Measurements from ENCODE around the gene RNASEL. TPM values are rescaled to one million over a fixed set of nuclear protein-coding genes. Genes with fewer than 3 reads are reported as not detected.

RNASEL gene
- total RNA-seq, 1 experiment from 2014 or later = 1.2 TPM

DNA sequence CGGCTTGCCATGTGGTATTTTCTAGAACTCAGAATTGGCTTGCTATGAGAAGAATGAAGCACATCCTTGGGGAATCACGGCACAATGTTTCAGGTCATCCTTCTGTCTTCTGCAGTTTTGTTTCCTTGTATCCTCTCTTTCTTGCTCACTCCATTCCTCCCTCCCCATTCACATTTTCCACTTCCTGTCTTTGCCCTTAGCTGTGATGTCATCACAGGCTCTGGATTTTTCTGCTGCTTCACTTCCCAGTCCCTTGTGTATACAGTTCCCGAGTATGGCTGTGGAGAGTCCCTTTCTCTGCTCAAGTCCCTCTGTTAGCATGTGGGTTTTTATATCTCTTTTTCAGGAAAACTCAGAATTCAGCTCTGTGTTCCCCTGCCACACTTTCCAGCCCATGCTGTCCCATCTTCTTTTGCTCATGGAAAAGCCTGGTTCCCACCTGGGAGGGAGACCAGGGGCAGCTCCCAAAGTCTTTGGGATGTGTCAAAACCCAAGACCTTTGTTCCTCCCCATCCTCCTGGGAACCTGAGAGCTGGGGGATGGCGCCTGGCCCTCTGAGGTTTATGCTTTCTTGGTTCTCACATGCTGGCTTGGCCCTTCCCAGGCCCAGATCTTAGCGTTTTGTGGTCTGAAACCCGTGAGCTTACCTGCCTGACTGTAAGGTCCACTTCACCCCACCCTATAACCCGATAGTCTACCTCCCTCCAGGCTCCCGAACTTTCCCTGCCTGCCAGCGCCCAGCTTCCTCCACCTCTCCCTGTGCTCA, 20.0 kb upstream of the RNASEL start:
- peaks cover 12% of the 10 kb centered on the region for H3K27me3 ChIP-seq (ENCODE audit: control insufficient read depth, insufficient read depth, low read length)
- H3K36me3 ChIP-seq (ENCODE audit: control insufficient read depth, insufficient read depth, low read length) = no peaks in the 10 kb centered on the region; the same call in 1 of the 2 replicates
- no peaks in the 10 kb centered on the region for H3K9me3 ChIP-seq (ENCODE audit: control insufficient read depth, insufficient read depth, low read depth, low read length)
- in situ Hi-C loops (cut with HindIII; ENCODE audit: low pct_unique_long_range_greater_than_20kb, low sequenced_read_pairs) = no loop called here
- intact Hi-C loops (cut with micrococcal nuclease; ENCODE audit: unreplicated experiment) = no loop called here
- ATAC-seq (no peak), DNase-seq (ENCODE audit: low read depth, low spot score) (no peak)
- H3K27ac ChIP-seq (ENCODE audit: low read length) = no peak overlapping the region
- no TSS peak for BruUV-seq (replicated peaks)
- H3K4me3 ChIP-seq (ENCODE audit: low read depth in 2 of 2, low read length in 2 of 2) = no peak overlapping the region
- H3K4me1 ChIP-seq (ENCODE audit: control insufficient read depth, insufficient read depth, low read length) = no peaks in the 10 kb centered on the region
- TF ChIP-seq TCF7L2 (IDR thresholded peaks at IDR 0.05; ENCODE audit: low read depth, low read length) = no peak
- TF ChIP-seq SIN3A (IDR thresholded peaks at IDR 0.05; ENCODE audit: borderline replicate concordance, insufficient read depth, low read depth, low read length) = no peak
- no peak for TF ChIP-seq POLR2AphosphoS5 (IDR thresholded peaks at IDR 0.05; ENCODE audit: low read depth, low read length)
- TF ChIP-seq, protein P1, sequence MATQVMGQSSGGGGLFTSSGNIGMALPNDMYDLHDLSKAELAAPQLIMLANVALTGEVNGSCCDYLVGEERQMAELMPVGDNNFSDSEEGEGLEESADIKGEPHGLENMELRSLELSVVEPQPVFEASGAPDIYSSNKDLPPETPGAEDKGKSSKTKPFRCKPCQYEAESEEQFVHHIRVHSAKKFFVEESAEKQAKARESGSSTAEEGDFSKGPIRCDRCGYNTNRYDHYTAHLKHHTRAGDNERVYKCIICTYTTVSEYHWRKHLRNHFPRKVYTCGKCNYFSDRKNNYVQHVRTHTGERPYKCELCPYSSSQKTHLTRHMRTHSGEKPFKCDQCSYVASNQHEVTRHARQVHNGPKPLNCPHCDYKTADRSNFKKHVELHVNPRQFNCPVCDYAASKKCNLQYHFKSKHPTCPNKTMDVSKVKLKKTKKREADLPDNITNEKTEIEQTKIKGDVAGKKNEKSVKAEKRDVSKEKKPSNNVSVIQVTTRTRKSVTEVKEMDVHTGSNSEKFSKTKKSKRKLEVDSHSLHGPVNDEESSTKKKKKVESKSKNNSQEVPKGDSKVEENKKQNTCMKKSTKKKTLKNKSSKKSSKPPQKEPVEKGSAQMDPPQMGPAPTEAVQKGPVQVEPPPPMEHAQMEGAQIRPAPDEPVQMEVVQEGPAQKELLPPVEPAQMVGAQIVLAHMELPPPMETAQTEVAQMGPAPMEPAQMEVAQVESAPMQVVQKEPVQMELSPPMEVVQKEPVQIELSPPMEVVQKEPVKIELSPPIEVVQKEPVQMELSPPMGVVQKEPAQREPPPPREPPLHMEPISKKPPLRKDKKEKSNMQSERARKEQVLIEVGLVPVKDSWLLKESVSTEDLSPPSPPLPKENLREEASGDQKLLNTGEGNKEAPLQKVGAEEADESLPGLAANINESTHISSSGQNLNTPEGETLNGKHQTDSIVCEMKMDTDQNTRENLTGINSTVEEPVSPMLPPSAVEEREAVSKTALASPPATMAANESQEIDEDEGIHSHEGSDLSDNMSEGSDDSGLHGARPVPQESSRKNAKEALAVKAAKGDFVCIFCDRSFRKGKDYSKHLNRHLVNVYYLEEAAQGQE (IDR thresholded peaks at IDR 0.05; ENCODE audit: insufficient read depth in 1 of 2, low read depth in 2 of 2, low read length in 1 of 2) = no peak
- TF ChIP-seq, protein P2, sequence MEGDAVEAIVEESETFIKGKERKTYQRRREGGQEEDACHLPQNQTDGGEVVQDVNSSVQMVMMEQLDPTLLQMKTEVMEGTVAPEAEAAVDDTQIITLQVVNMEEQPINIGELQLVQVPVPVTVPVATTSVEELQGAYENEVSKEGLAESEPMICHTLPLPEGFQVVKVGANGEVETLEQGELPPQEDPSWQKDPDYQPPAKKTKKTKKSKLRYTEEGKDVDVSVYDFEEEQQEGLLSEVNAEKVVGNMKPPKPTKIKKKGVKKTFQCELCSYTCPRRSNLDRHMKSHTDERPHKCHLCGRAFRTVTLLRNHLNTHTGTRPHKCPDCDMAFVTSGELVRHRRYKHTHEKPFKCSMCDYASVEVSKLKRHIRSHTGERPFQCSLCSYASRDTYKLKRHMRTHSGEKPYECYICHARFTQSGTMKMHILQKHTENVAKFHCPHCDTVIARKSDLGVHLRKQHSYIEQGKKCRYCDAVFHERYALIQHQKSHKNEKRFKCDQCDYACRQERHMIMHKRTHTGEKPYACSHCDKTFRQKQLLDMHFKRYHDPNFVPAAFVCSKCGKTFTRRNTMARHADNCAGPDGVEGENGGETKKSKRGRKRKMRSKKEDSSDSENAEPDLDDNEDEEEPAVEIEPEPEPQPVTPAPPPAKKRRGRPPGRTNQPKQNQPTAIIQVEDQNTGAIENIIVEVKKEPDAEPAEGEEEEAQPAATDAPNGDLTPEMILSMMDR (IDR thresholded peaks at IDR 0.05) = no peak
- ChIA-PET CTCF (no interaction called here), POLR2A (no interaction called here)

DNA sequence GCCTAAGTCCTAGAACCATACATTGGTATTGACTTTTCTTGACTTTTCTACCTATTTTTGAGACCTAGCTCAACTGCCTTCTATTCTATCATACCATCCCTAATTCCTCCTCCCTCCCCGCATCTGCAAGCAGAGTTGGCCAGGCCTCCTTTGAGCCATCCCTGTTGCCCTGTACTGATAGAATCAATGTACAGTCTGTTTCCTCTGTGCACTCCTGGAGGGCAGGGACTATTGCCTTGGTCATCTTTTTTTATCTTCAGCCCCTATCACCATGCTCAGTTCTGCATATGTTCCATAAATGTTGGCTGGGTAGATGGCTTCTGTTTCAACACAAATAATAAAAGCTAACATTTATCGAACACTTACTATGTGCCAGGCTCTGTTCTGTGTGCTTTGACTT, 19.2 kb upstream of the RNASEL start:
- H3K4me3 ChIP-seq (ENCODE audit: low read depth in 2 of 2, low read length in 2 of 2) = no peak overlapping the region
- BruUV-seq (replicated peaks) = no TSS peak
- intact Hi-C loops (cut with micrococcal nuclease; ENCODE audit: unreplicated experiment) (no loop called here), in situ Hi-C loops (cut with HindIII; ENCODE audit: low pct_unique_long_range_greater_than_20kb, low sequenced_read_pairs) (no loop called here)
- no peaks in the 10 kb centered on the region for H3K9me3 ChIP-seq (ENCODE audit: control insufficient read depth, insufficient read depth, low read depth, low read length)
- CTCF ChIA-PET = no interaction called here
- H3K36me3 ChIP-seq (ENCODE audit: control insufficient read depth, insufficient read depth, low read length) = no peaks in the 10 kb centered on the region; the same call in 1 of the 2 replicates
- H3K4me1 ChIP-seq (ENCODE audit: control insufficient read depth, insufficient read depth, low read length) = no peaks in the 10 kb centered on the region
- peaks cover 11% of the 10 kb centered on the region for H3K27me3 ChIP-seq (ENCODE audit: control insufficient read depth, insufficient read depth, low read length)
- no peak overlapping the region for H3K27ac ChIP-seq (ENCODE audit: low read length)
- TF ChIP-seq, protein P2 (IDR thresholded peaks at IDR 0.05) = no peak
- TF ChIP-seq, protein P1 (IDR thresholded peaks at IDR 0.05; ENCODE audit: insufficient read depth in 1 of 2, low read depth in 2 of 2, low read length in 1 of 2) = no peak
- no peak for TF ChIP-seq TCF7L2 (IDR thresholded peaks at IDR 0.05; ENCODE audit: low read depth, low read length)
- TF ChIP-seq SIN3A (IDR thresholded peaks at IDR 0.05; ENCODE audit: borderline replicate concordance, insufficient read depth, low read depth, low read length) = no peak
- ATAC-seq (no peak), DNase-seq (ENCODE audit: low read depth, low spot score) (no peak)
- POLR2A ChIA-PET = no interaction called here

Data from Panc1 (cell line).